ENCODE measurements around the gene SEMG1.

SEMG1 gene

GRCh38 chr20:45206725-45207124 lies at the start of gene SEMG1:
Gene SEMG1, plus strand, starts transcription at chr20:45207033. Its CDS starts 21 bp downstream, at chr20:45207054.
- Histone ChIP-seq H3K4me1 (no peaks in the 10 kb centered on the region), H3K9me3 (no peaks in the 10 kb centered on the region), H3K27me3 (no peaks in the 10 kb centered on the region), H4K20me1 (no peaks in the 10 kb centered on the region), H3K4me2 (no peak within 1 kb of the TSS), H3K9ac (no peak within 1 kb of the TSS), H3K27ac (no peak within 1 kb of the TSS), H3K36me3 (no peaks in the 10 kb centered on the region), H3K4me3 (no peak within 1 kb of the TSS)
- no peak for TF ChIP-seq Cebpa-rat (IDR thresholded peaks at IDR 0.05)

- Histone ChIP-seq H3K27me3 (no peaks in the 10 kb centered on the region), H3K27ac (no peak overlapping the region), H3K4me3 (no peak overlapping the region), H3K4me2 (no peak overlapping the region), H4K20me1 (no peaks in the 10 kb centered on the region), H3K36me3 (no peaks in the 10 kb centered on the region), H3K9me3 (peaks cover 31% of the 10 kb centered on the region), H3K4me1 (no peaks in the 10 kb centered on the region), H3K9ac (no peak overlapping the region)
- no peak for TF ChIP-seq Cebpa-rat (IDR thresholded peaks at IDR 0.05)
Measured at GRCh38 chr20:45157962-45158361, 48.9 kb upstream of the SEMG1 start.

GRCh38 chr20:45163083-45163803 lies 43.6 kb upstream of the SEMG1 start:
- Histone ChIP-seq H3K9me3 (peaks cover 15% of the 10 kb centered on the region), H3K27me3 (no peaks in the 10 kb centered on the region), H3K4me3 (no peak overlapping the region), H3K27ac (no peak overlapping the region), H3K4me1 (no peaks in the 10 kb centered on the region), H3K36me3 (no peaks in the 10 kb centered on the region), H4K20me1 (no peaks in the 10 kb centered on the region), H3K9ac (no peak overlapping the region), H3K4me2 (no peak overlapping the region)
- TF ChIP-seq Cebpa-rat (IDR thresholded peaks at IDR 0.05) = no peak

- Histone ChIP-seq H3K4me3 (no peak overlapping the region), H3K9ac (no peak overlapping the region), H3K27me3 (no peaks in the 10 kb centered on the region), H3K36me3 (no peaks in the 10 kb centered on the region), H3K27ac (no peak overlapping the region), H3K9me3 (peaks cover 10% of the 10 kb centered on the region), H4K20me1 (no peaks in the 10 kb centered on the region), H3K4me1 (no peaks in the 10 kb centered on the region), H3K4me2 (no peak overlapping the region)
- TF ChIP-seq Cebpa-rat (IDR thresholded peaks at IDR 0.05) = no peak
Measured at GRCh38 chr20:45164906-45165305, 41.9 kb upstream of the SEMG1 start.

GRCh38 chr20:45173522-45173921 lies 33.3 kb upstream of the SEMG1 start:
- Histone ChIP-seq H3K4me2 (no peak overlapping the region), H3K4me1 (no peaks in the 10 kb centered on the region), H3K4me3 (no peak overlapping the region), H3K9me3 (peaks cover 8% of the 10 kb centered on the region), H3K9ac (no peak overlapping the region), H4K20me1 (no peaks in the 10 kb centered on the region), H3K36me3 (no peaks in the 10 kb centered on the region), H3K27ac (no peak overlapping the region), H3K27me3 (no peaks in the 10 kb centered on the region)
- no peak for TF ChIP-seq Cebpa-rat (IDR thresholded peaks at IDR 0.05)

GRCh38 chr20:45174434-45175364 lies 32.1 kb upstream of the SEMG1 start, which contains the start of gene PI3:
Gene PI3, plus strand, starts transcription at chr20:45174902. Its CDS starts 21 bp downstream, at chr20:45174923.
- no peak for TF ChIP-seq Cebpa-rat (IDR thresholded peaks at IDR 0.05)
- no peak within 1 kb of the TSS for H3K27ac ChIP-seq
- no peaks in the 10 kb centered on the region for H4K20me1 ChIP-seq
- no peak within 1 kb of the TSS for H3K4me2 ChIP-seq
- no peak within 1 kb of the TSS for H3K9ac ChIP-seq
- no peaks in the 10 kb centered on the region for H3K4me1 ChIP-seq
- H3K9me3 ChIP-seq = peaks cover 5% of the 10 kb centered on the region
- no peak within 1 kb of the TSS for H3K4me3 ChIP-seq
- H3K27me3 ChIP-seq = no peaks in the 10 kb centered on the region
- no peaks in the 10 kb centered on the region for H3K36me3 ChIP-seq

GRCh38 chr20:45176526-45177267 lies 30.1 kb upstream of the SEMG1 start:
- H3K4me1 ChIP-seq = no peaks in the 10 kb centered on the region
- H4K20me1 ChIP-seq = no peaks in the 10 kb centered on the region
- H3K4me2 ChIP-seq = no peak overlapping the region
- H3K4me3 ChIP-seq = no peak overlapping the region
- H3K27me3 ChIP-seq = no peaks in the 10 kb centered on the region
- no peak for TF ChIP-seq Cebpa-rat (IDR thresholded peaks at IDR 0.05)
- no peak overlapping the region for H3K9ac ChIP-seq
- no peaks in the 10 kb centered on the region for H3K36me3 ChIP-seq
- no peaks in the 10 kb centered on the region for H3K9me3 ChIP-seq
- H3K27ac ChIP-seq = no peak overlapping the region

GRCh38 chr20:45179166-45179565 lies 27.7 kb upstream of the SEMG1 start:
- H4K20me1 ChIP-seq = no peaks in the 10 kb centered on the region
- no peak for TF ChIP-seq Cebpa-rat (IDR thresholded peaks at IDR 0.05)

GRCh38 chr20:45181639-45182038 lies 25.2 kb upstream of the SEMG1 start:
- no peak overlapping the region for H3K9ac ChIP-seq
- H3K36me3 ChIP-seq = no peaks in the 10 kb centered on the region
- no peaks in the 10 kb centered on the region for H3K4me1 ChIP-seq
- no peak overlapping the region for H3K4me2 ChIP-seq
- no peak overlapping the region for H3K4me3 ChIP-seq
- H3K27ac ChIP-seq = no peak overlapping the region
- TF ChIP-seq Cebpa-rat (IDR thresholded peaks at IDR 0.05) = no peak
- no peaks in the 10 kb centered on the region for H3K27me3 ChIP-seq
- H4K20me1 ChIP-seq = no peaks in the 10 kb centered on the region
- no peaks in the 10 kb centered on the region for H3K9me3 ChIP-seq

More at GRCh38 chr20:45179166-45179565, 27.7 kb upstream of the SEMG1 start:
- no peak overlapping the region for H3K4me3 ChIP-seq
- H3K4me2 ChIP-seq = no peak overlapping the region
- H3K4me1 ChIP-seq = no peaks in the 10 kb centered on the region
- H3K9me3 ChIP-seq = no peaks in the 10 kb centered on the region
- no peaks in the 10 kb centered on the region for H3K27me3 ChIP-seq
- H3K27ac ChIP-seq = no peak overlapping the region
- H3K9ac ChIP-seq = no peak overlapping the region
- H3K36me3 ChIP-seq = no peaks in the 10 kb centered on the region

Data from BLaER1 (cell line).